Endothelial cell of umbilical vein (primary cell): ENCODE data around the gene GPLD1. TPM values are rescaled to one million over a fixed set of nuclear protein-coding genes. Genes with fewer than 3 reads are reported as not detected.

ENCODE experiments used
- BruUV-seq: library from RNA; stranded (reverse); fragments of 400-500 nt; replicated peaks from 2 replicates; lab custom pipeline; 2021; lab: Mats Ljungman, UMichigan
- CTCF ChIA-PET: fragments of 300-600, 350-600 bp; sonication (Branson Sonifier 250); formaldehyde crosslinking; loops from one replicate; lab custom pipeline; 2021; ENCODE audit warnings: antibody characterized with exemption, inconsistent platforms; lab: Charles Lee
- POLR2A ChIA-PET: fragments of 300-600, 350-600 bp; sonication (Branson Sonifier 250); formaldehyde crosslinking; loops from one replicate; lab custom pipeline; 2021; ENCODE audit warnings: antibody characterized with exemption, inconsistent platforms; lab: Charles Lee
- DNase-seq: peaks from one replicate; pipeline ENCODE4 v3.0.0-alpha.2; 2011; ENCODE audit warnings: low read depth, low spot score
- FAIRE-seq: peaks from 2 replicates; lab custom pipeline; 2011; peaks lifted over from hg19 to GRCh38; lab: Jason Lieb, UNC
- H2AFZ ChIP-seq: 2 replicates; pipeline ENCODE4 v1.6.0; 2012; ENCODE audit warnings: low read depth, low read length, control low read depth, inconsistent platforms
- H3K27ac ChIP-seq: 2 replicates; pipeline ENCODE4 v1.5.1; 2011; ENCODE audit warnings: low read depth, mild to moderate bottlenecking, control low read depth, low read length, moderate library complexity; ENCODE audit not compliant: insufficient read depth
- H3K27me3 ChIP-seq, 2 experiments: 2 replicates each; pipeline versions ENCODE4 v1.6.0 to v1.6.1; 2011; ENCODE audit warnings: low read length in 2 of 2, mixed read lengths in 1 of 2; ENCODE audit not compliant: control insufficient read depth in 2 of 2, insufficient read depth in 2 of 2
- H3K36me3 ChIP-seq, 2 experiments: 2 replicates in 1 of 2; 3 replicates in 1 of 2; pipeline ENCODE4 v1.5.1; 2011; ENCODE audit warnings: low read length in 2 of 2, mild to moderate bottlenecking in 1 of 2, moderate library complexity in 1 of 2; ENCODE audit not compliant: control insufficient read depth in 2 of 2, insufficient read depth in 2 of 2; ENCODE audit errors: extremely low read depth in 1 of 2
- H3K4me1 ChIP-seq: 3 replicates; pipeline ENCODE4 v1.5.1; 2011; ENCODE audit warnings: mild to moderate bottlenecking, low read length; ENCODE audit not compliant: control insufficient read depth, insufficient read depth; ENCODE audit errors: extremely low read depth
- H3K4me2 ChIP-seq: 2 replicates; pipeline ENCODE4 v1.6.1; 2011; ENCODE audit warnings: low read length, control low read depth, mixed read lengths; ENCODE audit not compliant: insufficient read depth
- H3K4me3 ChIP-seq, 3 experiments: fragments of 200-600 bp in 1 of 3; sonication (generic), shearing (Covaris generic) in 1 of 3; replicated peaks in 1 of 3; 2 replicates each; pipeline ENCODE4 v1.5.1; 2011 to 2016; ENCODE audit warnings: control low read depth in 3 of 3, low read length in 3 of 3, mild to moderate bottlenecking in 2 of 3, inconsistent platforms in 1 of 3, low read depth in 1 of 3, moderate library complexity in 1 of 3; ENCODE audit not compliant: insufficient read depth in 1 of 3
- H3K79me2 ChIP-seq: 2 replicates; pipeline ENCODE4 v1.6.0; 2012; ENCODE audit warnings: low read length, inconsistent platforms; ENCODE audit not compliant: control insufficient read depth, insufficient read depth
- H3K9ac ChIP-seq: replicated peaks from 2 replicates; pipeline ENCODE3; 2011; ENCODE audit warnings: low read length, control low read depth; ENCODE audit not compliant: insufficient read depth; ENCODE audit errors: extremely low read depth
- H3K9me1 ChIP-seq: replicated peaks from 3 replicates; pipeline ENCODE4 v1.6.0; 2011; ENCODE audit warnings: mild to moderate bottlenecking, low read length; ENCODE audit not compliant: control insufficient read depth, insufficient read depth; ENCODE audit errors: extremely low read depth
- H3K9me3 ChIP-seq: replicated peaks from 2 replicates; pipeline ENCODE4 v1.5.1; 2012; ENCODE audit warnings: low read length, inconsistent platforms; ENCODE audit not compliant: control insufficient read depth, insufficient read depth
- H4K20me1 ChIP-seq: replicated peaks from 2 replicates; pipeline ENCODE3; 2011; ENCODE audit warnings: mild to moderate bottlenecking, low read length; ENCODE audit not compliant: control insufficient read depth, insufficient read depth; ENCODE audit errors: extremely low read depth
- CTCF ChIP-seq, 2 donors: IDR thresholded peaks; 1 replicate in 1 of 2; 2 replicates in 1 of 2; pipeline ENCODE4 v1.5.1; 2011; ENCODE audit warnings: low read length in 2 of 2, mild to moderate bottlenecking in 2 of 2, moderate library complexity in 2 of 2, control low read depth in 1 of 2, inconsistent platforms in 1 of 2, low read depth in 1 of 2; ENCODE audit not compliant: insufficient read depth in 1 of 2; ENCODE audit errors: extremely low read depth in 1 of 2
- EZH2 ChIP-seq: IDR thresholded peaks from 2 replicates; pipeline ENCODE4 v1.6.1; 2012; ENCODE audit warnings: borderline replicate concordance, low read depth, mild to moderate bottlenecking, moderate library complexity, low read length, inconsistent platforms; ENCODE audit not compliant: severe bottlenecking
- FOS ChIP-seq: IDR thresholded peaks from 2 replicates; pipeline ENCODE4 v1.6.1; 2011; ENCODE audit warnings: mild to moderate bottlenecking, low read length, moderate library complexity, borderline replicate concordance; ENCODE audit not compliant: insufficient read depth
- GATA2 ChIP-seq: IDR thresholded peaks from 2 replicates; pipeline ENCODE4 v1.7.0; 2011; ENCODE audit warnings: low read depth, mild to moderate bottlenecking, moderate library complexity, mixed read lengths, low read length; ENCODE audit not compliant: insufficient read length, insufficient read depth
- JUN ChIP-seq: IDR thresholded peaks from 2 replicates; pipeline ENCODE4 v1.6.1; 2011; ENCODE audit warnings: borderline replicate concordance, low read depth; ENCODE audit not compliant: insufficient read length, insufficient read depth
- MYC ChIP-seq: IDR thresholded peaks from one replicate; pipeline ENCODE4 v1.6.1; 2011; ENCODE audit warnings: mild to moderate bottlenecking, low read depth, low read length
- POLR2A ChIP-seq: IDR thresholded peaks from 2 replicates; pipeline ENCODE4 v1.6.1; 2012; ENCODE audit warnings: low read depth, mild to moderate bottlenecking, control low read depth, low read length
- POLR2AphosphoS5 ChIP-seq: IDR thresholded peaks from 2 replicates; pipeline ENCODE4 v1.6.1; 2012; ENCODE audit warnings: low read depth, mild to moderate bottlenecking, control low read depth, low read length, moderate library complexity; ENCODE audit not compliant: insufficient read depth
- dilution Hi-C: fragments of 300-500 bp; cut with MboI; formaldehyde crosslinking; loops from one replicate; pipeline ENCODE4 v1.15.0; 2019; ENCODE audit warnings: low sequenced_read_pairs; ENCODE audit not compliant: extremely low pct_ligation_motif_present
- intact Hi-C: fragments of 100-400 bp; cut with micrococcal nuclease; formaldehyde crosslinking; loops from one replicate; pipeline ENCODE4 v1.10.0; 2022
- polyA plus RNA-seq, 4 experiments: library from polyadenylated mRNA; depleted of rRNA in 3 of 4; stranded (reverse) in 3 of 4; unstranded in 1 of 4; fragments of >200 nt; gene quantifications; 2 replicates each; pipeline versions ENCODE4 v1.2.1 to v1.2.3, GENCODE V29; 2011 to 2012; ENCODE audit warnings: missing spikeins in 1 of 4
- total RNA-seq: library from RNA; stranded (reverse); gene quantifications from 2 replicates; pipeline ENCODE4 v1.2.3, GENCODE V29; 2021
- TF ChIP-seq, protein P1 (sequence below): IDR thresholded peaks from 2 replicates; pipeline ENCODE4 v1.6.1; 2011; ENCODE audit not compliant: insufficient read depth, insufficient read length

GPLD1 gene
- total and polyA plus RNA-seq, 2 donors (not counting 3 experiments of a cell fraction or from before 2014, with no cell fraction given), result 0.03 to 0.53 TPM

GRCh38 chr6:24524329-24524728, 35.0 kb upstream of the GPLD1 start:
- no peaks in the 10 kb centered on the region for H3K4me1 ChIP-seq
- BruUV-seq, result no TSS peak
- H3K27me3 ChIP-seq, result no peaks in the 10 kb centered on the region
- DNase-seq (no peak), FAIRE-seq (no peak)
- no peaks in the 10 kb centered on the region for H3K9me1 ChIP-seq
- no peaks in the 10 kb centered on the region for H4K20me1 ChIP-seq
- intact Hi-C loops (loop anchor here (2.0 kb wide), 1 partner anchor 170 kb away; no protein-coding TSS in a partner anchor), dilution Hi-C loops (no loop called here)
- H3K9me3 ChIP-seq, result no peaks in the 10 kb centered on the region
- no peaks in the 10 kb centered on the region for H3K36me3 ChIP-seq
- POLR2A ChIA-PET, result no interaction called here
- H3K79me2 ChIP-seq, result no peaks in the 10 kb centered on the region
- TF ChIP-seq MYC (no peak), FOS (no peak), POLR2AphosphoS5 (no peak), CTCF (IDR thresholded peaks at IDR 0.05; ENCODE audit: extremely low read depth in 1 of 2, insufficient read depth in 1 of 2, low read depth in 1 of 2, low read length in 2 of 2) (no peak), JUN (no peak), POLR2A (no peak), EZH2 (no peak), GATA2 (no peak)
- TF ChIP-seq, protein P1, sequence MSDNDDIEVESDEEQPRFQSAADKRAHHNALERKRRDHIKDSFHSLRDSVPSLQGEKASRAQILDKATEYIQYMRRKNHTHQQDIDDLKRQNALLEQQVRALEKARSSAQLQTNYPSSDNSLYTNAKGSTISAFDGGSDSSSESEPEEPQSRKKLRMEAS, result no peak
- no peak overlapping the region for H3K9ac ChIP-seq
- H3K27ac ChIP-seq, result no peak overlapping the region
- no peak overlapping the region for H2AFZ ChIP-seq
- H3K4me3 ChIP-seq, result no peak overlapping the region
- CTCF ChIA-PET, result interaction anchor here (1.1 to 1.2 kb wide), 2 partner anchors 27 to 241 kb away, joined by 3 to 4 read pairs; no protein-coding TSS in a partner anchor
- no peak overlapping the region for H3K4me2 ChIP-seq
